Measurements from ENCODE around the gene EIF3I.
A peak's percentile ranks its signal among the peaks of the same experiment; 100 is the strongest.

The EIF3I gene

GRCh38 chr1:32247452-32247851 is 25.2 kb downstream of the EIF3I start:
- no peak overlapping the region for H3K27ac ChIP-seq (ENCODE audit: low read length)
- peaks cover 37% of the 10 kb centered on the region for H3K4me1 ChIP-seq (ENCODE audit: low read length)
- no peak overlapping the region for H3K4me3 ChIP-seq (ENCODE audit: low read length)
- no peak overlapping the region for H3K4me2 ChIP-seq (ENCODE audit: low read length)
- no peaks in the 10 kb centered on the region for H4K20me1 ChIP-seq (ENCODE audit: insufficient read depth, low read length)
- H3K79me2 ChIP-seq (ENCODE audit: low read length), result no peaks in the 10 kb centered on the region
- no peak overlapping the region for H2AFZ ChIP-seq (ENCODE audit: low read depth, low read length)
- no peak overlapping the region for H3K9ac ChIP-seq (ENCODE audit: low read length)
- no peak for TF ChIP-seq EZH2phosphoT487 (IDR thresholded peaks at IDR 0.05; ENCODE audit: low read depth)
- TF ChIP-seq, protein P1, sequence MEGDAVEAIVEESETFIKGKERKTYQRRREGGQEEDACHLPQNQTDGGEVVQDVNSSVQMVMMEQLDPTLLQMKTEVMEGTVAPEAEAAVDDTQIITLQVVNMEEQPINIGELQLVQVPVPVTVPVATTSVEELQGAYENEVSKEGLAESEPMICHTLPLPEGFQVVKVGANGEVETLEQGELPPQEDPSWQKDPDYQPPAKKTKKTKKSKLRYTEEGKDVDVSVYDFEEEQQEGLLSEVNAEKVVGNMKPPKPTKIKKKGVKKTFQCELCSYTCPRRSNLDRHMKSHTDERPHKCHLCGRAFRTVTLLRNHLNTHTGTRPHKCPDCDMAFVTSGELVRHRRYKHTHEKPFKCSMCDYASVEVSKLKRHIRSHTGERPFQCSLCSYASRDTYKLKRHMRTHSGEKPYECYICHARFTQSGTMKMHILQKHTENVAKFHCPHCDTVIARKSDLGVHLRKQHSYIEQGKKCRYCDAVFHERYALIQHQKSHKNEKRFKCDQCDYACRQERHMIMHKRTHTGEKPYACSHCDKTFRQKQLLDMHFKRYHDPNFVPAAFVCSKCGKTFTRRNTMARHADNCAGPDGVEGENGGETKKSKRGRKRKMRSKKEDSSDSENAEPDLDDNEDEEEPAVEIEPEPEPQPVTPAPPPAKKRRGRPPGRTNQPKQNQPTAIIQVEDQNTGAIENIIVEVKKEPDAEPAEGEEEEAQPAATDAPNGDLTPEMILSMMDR (IDR thresholded peaks at IDR 0.05; ENCODE audit: low read depth, low read length), result no peak
- H3K36me3 ChIP-seq (replicated peaks; ENCODE audit: low read depth, low read length), result no peaks in the 10 kb centered on the region
- peaks cover 16% of the 10 kb centered on the region; the same call in 1 of the 2 replicates for H3K9me3 ChIP-seq (ENCODE audit: insufficient read depth, low read length)
- no peaks in the 10 kb centered on the region for H3K27me3 ChIP-seq (ENCODE audit: low read depth, low read length)

DNA sequence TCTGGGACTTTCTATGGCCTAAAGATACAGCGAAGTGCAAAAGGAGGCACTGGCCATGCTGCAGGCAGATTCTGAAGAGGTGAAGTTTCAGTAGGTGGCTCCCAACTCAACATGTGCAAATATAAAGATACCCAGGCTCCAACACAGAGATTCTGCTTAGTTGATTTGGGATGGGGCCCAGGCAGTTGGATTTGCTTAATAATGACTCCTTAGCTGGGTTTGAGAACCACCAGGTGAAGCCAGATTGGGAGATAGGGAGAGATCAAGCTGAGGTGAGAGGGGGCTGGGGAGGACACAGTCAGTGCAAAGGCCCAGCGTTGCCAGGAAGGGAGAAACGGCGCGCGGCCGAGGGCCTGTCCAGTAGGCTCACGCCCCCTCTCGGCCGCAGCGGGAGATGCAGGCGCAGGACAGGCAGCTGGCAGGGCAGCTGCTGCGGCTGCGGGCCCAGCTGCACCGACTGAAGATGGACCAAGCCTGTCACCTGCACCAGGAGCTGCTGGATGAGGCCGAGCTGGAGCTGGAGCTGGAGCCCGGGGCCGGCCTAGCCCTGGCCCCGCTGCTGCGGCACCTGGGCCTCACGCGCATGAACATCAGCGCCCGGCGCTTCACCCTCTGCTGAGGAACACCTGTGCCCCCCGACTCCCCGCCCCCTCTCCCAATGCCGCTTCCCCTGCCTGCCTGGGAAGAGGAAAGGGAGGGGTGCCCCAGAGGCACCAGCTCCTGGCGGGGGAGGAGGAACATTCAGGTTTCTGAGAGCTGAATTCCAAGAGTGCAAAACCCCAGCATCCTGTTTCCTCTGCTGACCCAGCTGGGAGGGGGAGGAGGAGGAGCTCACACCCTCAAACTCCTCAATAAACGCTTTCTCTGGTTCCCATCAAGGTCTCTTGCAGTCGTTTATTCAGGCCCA is 26.0 kb downstream of the EIF3I start:
- H3K36me3 ChIP-seq (replicated peaks; ENCODE audit: low read depth, low read length), result no peaks in the 10 kb centered on the region
- H3K9ac ChIP-seq (ENCODE audit: low read length), result no peak overlapping the region
- no peaks in the 10 kb centered on the region for H3K27me3 ChIP-seq (ENCODE audit: low read depth, low read length)
- H3K9me3 ChIP-seq (ENCODE audit: insufficient read depth, low read length), result peaks cover 16% of the 10 kb centered on the region; the same call in 1 of the 2 replicates
- H3K4me2 ChIP-seq (ENCODE audit: low read length), result peak overlapping the region; percentile 32
- no peak overlapping the region for H3K27ac ChIP-seq (ENCODE audit: low read length)
- no peaks in the 10 kb centered on the region for H3K79me2 ChIP-seq (ENCODE audit: low read length)
- H3K4me3 ChIP-seq (ENCODE audit: low read length), result peak overlapping the region; percentile 12; the same call in 1 of the 2 replicates
- peaks cover 38% of the 10 kb centered on the region for H3K4me1 ChIP-seq (ENCODE audit: low read length)
- no peak for TF ChIP-seq EZH2phosphoT487 (IDR thresholded peaks at IDR 0.05; ENCODE audit: low read depth)
- TF ChIP-seq, protein P1 (IDR thresholded peaks at IDR 0.05; ENCODE audit: low read depth, low read length), result peak; percentile 54
- no peaks in the 10 kb centered on the region for H4K20me1 ChIP-seq (ENCODE audit: insufficient read depth, low read length)
- H2AFZ ChIP-seq (ENCODE audit: low read depth, low read length), result no peak overlapping the region; the same call in 1 of the 2 replicates

- Histone ChIP-seq H3K27me3 (ENCODE audit: low read depth, low read length) (no peaks in the 10 kb centered on the region), H3K9me3 (ENCODE audit: insufficient read depth, low read length) (peaks cover 16% of the 10 kb centered on the region; the same call in 1 of the 2 replicates), H4K20me1 (ENCODE audit: insufficient read depth, low read length) (no peaks in the 10 kb centered on the region), H3K36me3 (replicated peaks; ENCODE audit: low read depth, low read length) (no peaks in the 10 kb centered on the region), H2AFZ (ENCODE audit: low read depth, low read length) (peak overlapping the region; percentile 58; the same call in 1 of the 2 replicates), H3K79me2 (ENCODE audit: low read length) (no peaks in the 10 kb centered on the region), H3K4me3 (ENCODE audit: low read length) (peak overlapping the region; percentile 46), H3K4me1 (ENCODE audit: low read length) (peaks cover 45% of the 10 kb centered on the region), H3K9ac (ENCODE audit: low read length) (peak overlapping the region; percentile 21), H3K27ac (ENCODE audit: low read length) (peak overlapping the region; percentile 45), H3K4me2 (ENCODE audit: low read length) (peak overlapping the region; percentile 43)
- TF ChIP-seq, protein P1 (IDR thresholded peaks at IDR 0.05; ENCODE audit: low read depth, low read length), result no peak
- no peak for TF ChIP-seq EZH2phosphoT487 (IDR thresholded peaks at IDR 0.05; ENCODE audit: low read depth)
Measured at GRCh38 chr1:32249831-32250525, 27.8 kb downstream of the EIF3I start.

Measured in OCI-LY3 (cell line).